Fibroblast of lung (primary cell): ENCODE data around the gene BUD13. TPM values are rescaled to one million over a fixed set of nuclear protein-coding genes. Genes with fewer than 3 reads are reported as not detected.
"Not testable (repeated sequence)": the region's sequence is repeated elsewhere in the genome, so short reads cannot be mapped to it uniquely, and the experiment has no call there.

ENCODE experiments used
- DNase-seq, 2 donors: peaks; one replicate each; pipeline versions ENCODE4 v3.0.0 to v3.0.0-alpha.2; 2010; ENCODE audit warnings: low read depth in 2 of 2
- H2AFZ ChIP-seq: 2 replicates; pipeline ENCODE4 v1.5.1; 2012; ENCODE audit warnings: low read length, control low read depth, inconsistent platforms
- H3K27ac ChIP-seq: 2 replicates; pipeline ENCODE4 v1.5.1; 2011; ENCODE audit warnings: low read length, control low read depth; ENCODE audit not compliant: insufficient read depth
- H3K27me3 ChIP-seq: 2 replicates; pipeline ENCODE4 v1.5.1; 2011; ENCODE audit warnings: mild to moderate bottlenecking, low read length; ENCODE audit not compliant: control insufficient read depth, insufficient read depth
- H3K36me3 ChIP-seq: 2 replicates; pipeline ENCODE4 v1.5.1; 2011; ENCODE audit warnings: low read length; ENCODE audit not compliant: control insufficient read depth, insufficient read depth
- H3K4me1 ChIP-seq: 2 replicates; pipeline ENCODE4 v1.5.1; 2011; ENCODE audit warnings: low read length; ENCODE audit not compliant: control insufficient read depth, insufficient read depth; ENCODE audit errors: extremely low read depth
- H3K4me2 ChIP-seq: 2 replicates; pipeline ENCODE4 v1.5.1; 2011; ENCODE audit warnings: low read length, control low read depth; ENCODE audit not compliant: insufficient read depth; ENCODE audit errors: extremely low read depth
- H3K4me3 ChIP-seq, 4 experiments: fragments of 200-600 bp in 1 of 4; sonication (generic) in 1 of 4; replicated peaks in 1 of 4; 2 replicates each; pipeline ENCODE4 v1.5.1; 2011 to 2016; ENCODE audit warnings: low read length in 4 of 4, low read depth in 3 of 4, mild to moderate bottlenecking in 3 of 4, control low read depth in 2 of 4, inconsistent platforms in 1 of 4, mixed read lengths in 1 of 4; ENCODE audit not compliant: insufficient read depth in 1 of 4; ENCODE audit errors: control extremely low read depth in 1 of 4
- H3K79me2 ChIP-seq: 2 replicates; pipeline ENCODE4 v1.5.1; 2012; ENCODE audit warnings: mild to moderate bottlenecking, low read length, inconsistent platforms; ENCODE audit not compliant: control insufficient read depth, insufficient read depth
- H3K9ac ChIP-seq: 2 replicates; pipeline ENCODE4 v1.5.1; 2011; ENCODE audit warnings: mild to moderate bottlenecking, low read length, control low read depth; ENCODE audit not compliant: insufficient read depth
- H3K9me3 ChIP-seq: 2 replicates; pipeline ENCODE4 v1.5.1; 2012; ENCODE audit warnings: low read depth, low read length; ENCODE audit not compliant: control insufficient read depth, insufficient read depth
- H4K20me1 ChIP-seq: 2 replicates; pipeline ENCODE4 v1.5.1; 2011; ENCODE audit warnings: low read length; ENCODE audit not compliant: control insufficient read depth, insufficient read depth; ENCODE audit errors: extremely low read depth
- EZH2 ChIP-seq: IDR thresholded peaks from 2 replicates; pipeline ENCODE4 v1.5.1; 2012; ENCODE audit warnings: low read length, control low read depth, mild to moderate bottlenecking; ENCODE audit errors: missing control alignments
- polyA plus RNA-seq, 2 donors: library from polyadenylated mRNA; depleted of rRNA in 1 of 2; stranded (reverse) in 1 of 2; unstranded in 1 of 2; fragments of >200 nt; gene quantifications; 2 replicates each; pipeline ENCODE4 v1.2.1, GENCODE V29; 2011 to 2012; ENCODE audit warnings: missing spikeins in 1 of 2
- total RNA-seq: library from RNA; depleted of rRNA; stranded (reverse); fragments of >200 nt; gene quantifications from 2 replicates; pipeline ENCODE4 v1.2.1, GENCODE V29; 2014
- TF ChIP-seq, protein P1 (sequence below), 2 donors: IDR thresholded peaks in 1 of 2; conservative IDR thresholded peaks in 1 of 2; 1 replicate in 1 of 2; 2 replicates in 1 of 2; pipeline ENCODE4 v1.5.1; 2011 to 2012; ENCODE audit warnings: low read length in 2 of 2, control low read depth in 1 of 2, inconsistent platforms in 1 of 2, low read depth in 1 of 2, mild to moderate bottlenecking in 1 of 2

Gene BUD13
- total and polyA plus RNA-seq, 2 donors (not counting 1 experiment from before 2014, with no cell fraction given) = 12.7 to 13.0 TPM

DNA sequence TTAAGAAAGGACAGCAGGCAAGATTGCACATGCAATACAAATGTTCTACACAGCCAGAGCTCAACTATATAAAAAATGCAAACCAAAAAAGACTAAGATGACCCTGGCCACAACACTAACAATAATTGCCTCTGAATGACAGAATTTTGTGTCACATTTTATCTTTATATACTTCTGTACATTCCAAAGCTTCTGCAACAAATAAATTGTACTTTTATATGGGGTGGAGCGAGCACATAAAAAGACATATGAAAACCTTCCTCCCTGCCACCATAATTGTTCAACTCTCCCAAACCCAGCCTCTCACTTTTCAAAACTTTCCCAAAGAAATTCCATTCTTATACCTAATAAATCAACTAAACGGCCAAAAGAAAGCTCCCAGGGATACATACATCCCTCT is 10.7 kb downstream of the BUD13 start:
- Histone ChIP-seq H3K79me2 (no peaks in the 10 kb centered on the region), H4K20me1 (no peaks in the 10 kb centered on the region), H3K4me3 (no peak overlapping the region), H3K4me2 (no peak overlapping the region), H3K9me3 (no peaks in the 10 kb centered on the region), H3K27me3 (no peaks in the 10 kb centered on the region), H3K9ac (no peak overlapping the region), H3K4me1 (no peaks in the 10 kb centered on the region), H2AFZ (no peak overlapping the region), H3K27ac (no peak overlapping the region), H3K36me3 (peaks cover 9% of the 10 kb centered on the region)
- TF ChIP-seq EZH2 = no peak
- no peak for DNase-seq

DNA sequence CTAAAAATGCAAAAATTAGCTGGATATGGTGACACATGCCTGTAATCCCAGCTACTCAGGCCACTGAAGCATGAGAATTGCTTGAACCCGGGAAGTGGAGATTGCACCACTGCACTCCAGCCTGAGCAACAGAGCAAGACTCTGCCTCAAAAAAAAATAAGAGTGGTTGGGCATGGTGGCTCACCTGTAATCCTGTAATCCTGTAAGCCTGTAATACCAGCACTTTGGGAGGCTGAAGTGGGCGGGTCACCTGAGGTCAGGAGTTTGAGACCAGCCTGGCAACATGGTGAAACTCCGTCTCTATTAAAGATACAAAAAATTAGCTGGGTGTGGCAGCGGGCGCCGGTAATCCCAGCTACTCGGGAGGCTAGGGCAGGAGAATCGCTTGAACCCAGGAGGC is 16.7 kb downstream of the BUD13 start:
- not testable (repeated sequence) for H3K9me3 ChIP-seq, H2AFZ ChIP-seq, H3K27ac ChIP-seq, H3K4me2 ChIP-seq, DNase-seq, H3K9ac ChIP-seq, H3K79me2 ChIP-seq, H3K4me1 ChIP-seq, H3K36me3 ChIP-seq, H4K20me1 ChIP-seq, H3K4me3 ChIP-seq, H3K27me3 ChIP-seq

DNA sequence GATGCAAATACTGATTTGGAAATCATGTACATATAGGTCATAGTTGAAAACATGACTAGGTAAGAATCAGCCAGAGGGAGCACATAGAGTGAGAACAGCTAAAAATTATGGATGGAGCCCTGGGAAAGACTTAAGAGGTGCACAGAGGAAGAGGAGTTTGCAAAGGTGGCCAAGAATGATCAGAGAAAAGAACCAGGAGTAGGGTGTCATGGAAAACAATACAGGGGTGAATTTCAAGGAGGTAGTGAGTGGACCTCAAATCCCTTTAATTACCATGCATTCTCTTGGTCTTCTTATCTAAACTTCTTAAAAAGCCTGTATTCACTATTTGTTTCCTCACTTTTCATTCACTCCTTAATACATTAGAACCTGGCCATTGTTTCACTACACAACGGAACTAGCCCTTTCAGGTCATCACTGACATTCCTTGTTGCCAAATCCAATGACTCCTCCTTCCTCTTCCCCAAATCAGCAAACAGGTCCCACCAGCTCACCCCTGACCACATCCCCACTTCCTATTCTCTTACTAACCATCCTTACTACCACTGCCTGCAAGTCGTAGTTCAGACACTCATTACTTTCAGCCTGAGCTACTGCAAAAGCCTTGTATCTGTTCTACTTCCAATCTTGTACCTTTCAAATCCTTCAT is 22.6 kb downstream of the BUD13 start:
- no peak overlapping the region for H3K4me3 ChIP-seq
- TF ChIP-seq EZH2 = no peak
- TF ChIP-seq, protein P1, sequence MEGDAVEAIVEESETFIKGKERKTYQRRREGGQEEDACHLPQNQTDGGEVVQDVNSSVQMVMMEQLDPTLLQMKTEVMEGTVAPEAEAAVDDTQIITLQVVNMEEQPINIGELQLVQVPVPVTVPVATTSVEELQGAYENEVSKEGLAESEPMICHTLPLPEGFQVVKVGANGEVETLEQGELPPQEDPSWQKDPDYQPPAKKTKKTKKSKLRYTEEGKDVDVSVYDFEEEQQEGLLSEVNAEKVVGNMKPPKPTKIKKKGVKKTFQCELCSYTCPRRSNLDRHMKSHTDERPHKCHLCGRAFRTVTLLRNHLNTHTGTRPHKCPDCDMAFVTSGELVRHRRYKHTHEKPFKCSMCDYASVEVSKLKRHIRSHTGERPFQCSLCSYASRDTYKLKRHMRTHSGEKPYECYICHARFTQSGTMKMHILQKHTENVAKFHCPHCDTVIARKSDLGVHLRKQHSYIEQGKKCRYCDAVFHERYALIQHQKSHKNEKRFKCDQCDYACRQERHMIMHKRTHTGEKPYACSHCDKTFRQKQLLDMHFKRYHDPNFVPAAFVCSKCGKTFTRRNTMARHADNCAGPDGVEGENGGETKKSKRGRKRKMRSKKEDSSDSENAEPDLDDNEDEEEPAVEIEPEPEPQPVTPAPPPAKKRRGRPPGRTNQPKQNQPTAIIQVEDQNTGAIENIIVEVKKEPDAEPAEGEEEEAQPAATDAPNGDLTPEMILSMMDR (conservative IDR thresholded peaks at IDR 0.05 in 1 of 2, IDR thresholded peaks at IDR 0.05 in 1 of 2; ENCODE audit: low read depth in 1 of 2, low read length in 2 of 2) = no peak
- H3K9me3 ChIP-seq = no peaks in the 10 kb centered on the region
- no peaks in the 10 kb centered on the region for H3K4me1 ChIP-seq
- no peaks in the 10 kb centered on the region for H3K27me3 ChIP-seq
- H2AFZ ChIP-seq = no peak overlapping the region
- H3K4me2 ChIP-seq = no peak overlapping the region
- DNase-seq = no peak
- H3K36me3 ChIP-seq = peaks cover 3% of the 10 kb centered on the region
- H4K20me1 ChIP-seq = no peaks in the 10 kb centered on the region
- H3K27ac ChIP-seq = no peak overlapping the region
- H3K9ac ChIP-seq = no peak overlapping the region
- H3K79me2 ChIP-seq = no peaks in the 10 kb centered on the region

DNA sequence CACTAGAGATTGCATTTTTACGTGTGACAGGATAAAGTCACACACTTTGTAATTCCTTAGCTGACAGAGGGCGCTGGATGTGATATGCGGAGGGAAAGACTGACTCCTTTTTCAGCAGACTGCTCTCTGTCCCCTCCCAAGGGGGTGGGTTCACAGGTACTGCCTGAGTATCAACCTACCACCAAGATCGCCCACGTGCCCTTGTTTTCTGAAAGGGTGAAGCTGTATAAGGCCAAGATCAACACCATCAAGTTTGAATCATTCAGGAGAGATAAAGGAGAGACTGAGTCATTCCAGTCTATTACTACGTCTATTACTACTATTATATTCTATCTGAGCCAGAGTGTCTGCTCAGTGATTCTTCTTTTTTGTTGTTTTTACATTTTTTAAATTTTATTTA is 30.7 kb downstream of the BUD13 start:
- Histone ChIP-seq H3K9me3 (no peaks in the 10 kb centered on the region), H2AFZ (no peak overlapping the region), H3K27ac (no peak overlapping the region), H3K4me2 (no peak overlapping the region), H3K4me1 (peaks cover 5% of the 10 kb centered on the region), H3K9ac (no peak overlapping the region), H3K27me3 (no peaks in the 10 kb centered on the region), H3K36me3 (peaks cover 2% of the 10 kb centered on the region), H4K20me1 (no peaks in the 10 kb centered on the region), H3K4me3 (no peak overlapping the region), H3K79me2 (no peaks in the 10 kb centered on the region)
- DNase-seq = peak in 1 of 2 donors; percentile 83
- TF ChIP-seq, protein P1 (conservative IDR thresholded peaks at IDR 0.05 in 1 of 2, IDR thresholded peaks at IDR 0.05 in 1 of 2; ENCODE audit: low read depth in 1 of 2, low read length in 2 of 2) = no peak
- TF ChIP-seq EZH2 = no peak
